Osteoblast (primary cell): Measurements from ENCODE around the gene DCC. TPM values are rescaled to one million over a fixed set of nuclear protein-coding genes. Genes with fewer than 3 reads are reported as not detected.

ENCODE experiments used
- DNase-seq: peaks from one replicate; pipeline ENCODE4 v3.0.0; 2011; ENCODE audit warnings: low spot score, mixed read lengths; ENCODE audit not compliant: insufficient read length; ENCODE audit errors: missing footprints
- H2AFZ ChIP-seq: 2 replicates; pipeline ENCODE4 v1.6.0; 2011; ENCODE audit warnings: mild to moderate bottlenecking, low read length
- H3K27ac ChIP-seq: 2 replicates; pipeline ENCODE4 v1.5.1; 2011; ENCODE audit warnings: mild to moderate bottlenecking, low read depth, low read length, moderate library complexity
- H3K27me3 ChIP-seq: 2 replicates; pipeline ENCODE4 v1.6.0; 2012; ENCODE audit warnings: mild to moderate bottlenecking, control low read depth, inconsistent platforms, low read length, moderate library complexity; ENCODE audit not compliant: insufficient read depth
- H3K36me3 ChIP-seq: 2 replicates; pipeline ENCODE4 v1.5.1; 2011; ENCODE audit warnings: mild to moderate bottlenecking, low read length, control low read depth, moderate library complexity; ENCODE audit not compliant: insufficient read depth
- H3K4me1 ChIP-seq: 2 replicates; pipeline ENCODE4 v1.5.1; 2011; ENCODE audit warnings: mild to moderate bottlenecking, low read length, control low read depth, moderate library complexity; ENCODE audit not compliant: insufficient read depth
- H3K4me2 ChIP-seq: 2 replicates; pipeline ENCODE4 v1.6.0; 2011; ENCODE audit warnings: mild to moderate bottlenecking, low read length; ENCODE audit not compliant: insufficient read depth
- H3K4me3 ChIP-seq: fragments of 200-600 bp; sonication (generic); 3 replicates; pipeline ENCODE4 v1.5.1; 2012; ENCODE audit warnings: mild to moderate bottlenecking, low read length, inconsistent platforms; ENCODE audit not compliant: insufficient read depth
- H3K79me2 ChIP-seq: 2 replicates; pipeline ENCODE4 v1.6.0; 2012; ENCODE audit warnings: mild to moderate bottlenecking, low read length, control low read depth, inconsistent platforms; ENCODE audit not compliant: insufficient read depth
- H3K9me3 ChIP-seq: 2 replicates; pipeline ENCODE4 v1.5.1; 2011; ENCODE audit warnings: low read depth, low read length, control low read depth
- H4K20me1 ChIP-seq: 2 replicates; pipeline ENCODE4 v1.6.0; 2012; ENCODE audit warnings: mild to moderate bottlenecking, low read length, control low read depth; ENCODE audit not compliant: insufficient read depth
- CTCF ChIP-seq: IDR thresholded peaks from 2 replicates; pipeline ENCODE4 v1.5.1; 2011; ENCODE audit warnings: mild to moderate bottlenecking, low read depth, low read length, moderate library complexity; ENCODE audit errors: extremely low read depth
- total RNA-seq: library from RNA; depleted of rRNA; stranded (reverse); fragments of >200 nt; gene quantifications from 2 replicates; pipeline ENCODE4 v1.2.3, GENCODE V29; 2012

DCC gene
- total RNA-seq, 1 donor: not detected

DNA sequence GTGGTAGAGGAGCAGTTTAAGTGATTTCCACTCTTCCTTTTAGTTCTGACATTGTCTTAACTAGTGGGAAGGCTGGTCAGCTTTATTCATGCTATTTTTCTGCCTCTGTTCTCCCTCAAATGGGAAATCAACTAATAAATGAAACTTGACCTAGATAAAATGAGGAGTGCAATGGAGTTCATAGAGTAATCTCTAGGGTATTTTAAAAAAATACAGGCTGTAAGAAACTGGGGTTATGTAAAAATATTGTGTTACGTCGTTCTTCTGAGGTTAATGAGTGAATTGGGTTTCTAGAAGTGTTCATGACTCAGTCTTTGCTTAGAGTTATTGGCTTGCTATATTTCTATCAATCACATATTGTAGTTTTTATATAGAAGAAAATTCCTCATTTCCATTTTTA lies 1150.0 kb downstream of the DCC start:
- Histone ChIP-seq H4K20me1 (no peaks in the 10 kb centered on the region), H3K36me3 (no peaks in the 10 kb centered on the region), H3K27me3 (no peaks in the 10 kb centered on the region), H3K4me1 (no peaks in the 10 kb centered on the region), H3K27ac (no peak overlapping the region), H3K4me2 (no peak overlapping the region), H3K9me3 (no peaks in the 10 kb centered on the region), H2AFZ (no peak overlapping the region), H3K79me2 (no peaks in the 10 kb centered on the region), H3K4me3 (no peak overlapping the region)
- DNase-seq: no peak
- no peak for TF ChIP-seq CTCF

DNA sequence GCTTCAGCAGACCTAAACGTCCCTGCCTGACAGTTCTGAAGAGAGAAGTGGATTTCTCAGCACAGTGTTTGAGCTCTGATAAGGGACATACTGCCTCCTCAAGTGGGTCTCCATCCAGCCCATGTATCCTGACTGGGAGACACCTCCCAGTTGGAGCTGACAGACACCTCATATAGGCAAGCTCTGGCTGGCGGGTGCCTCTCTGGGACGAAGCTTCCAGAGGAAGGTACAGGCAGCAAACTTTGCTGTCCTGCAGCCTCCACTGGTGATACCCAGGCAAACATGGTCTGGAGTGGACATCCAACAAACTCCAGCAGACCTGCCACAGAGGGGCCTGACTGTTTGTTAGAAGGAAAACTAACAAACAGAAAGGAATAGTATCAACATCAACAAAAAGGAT lies 1156.0 kb downstream of the DCC start:
- no peak overlapping the region for H2AFZ ChIP-seq
- no peak for TF ChIP-seq CTCF
- H3K4me3 ChIP-seq: no peak overlapping the region
- no peaks in the 10 kb centered on the region for H3K79me2 ChIP-seq
- no peaks in the 10 kb centered on the region for H4K20me1 ChIP-seq
- no peak overlapping the region for H3K27ac ChIP-seq
- H3K9me3 ChIP-seq: no peaks in the 10 kb centered on the region
- H3K27me3 ChIP-seq: no peaks in the 10 kb centered on the region
- H3K4me1 ChIP-seq: no peaks in the 10 kb centered on the region
- no peak for DNase-seq
- H3K4me2 ChIP-seq: no peak overlapping the region
- no peaks in the 10 kb centered on the region for H3K36me3 ChIP-seq

- H3K36me3 ChIP-seq: no peaks in the 10 kb centered on the region
- no peak overlapping the region for H2AFZ ChIP-seq
- H3K27me3 ChIP-seq: no peaks in the 10 kb centered on the region
- no peak for TF ChIP-seq CTCF
- no peaks in the 10 kb centered on the region for H3K79me2 ChIP-seq
- no peak overlapping the region for H3K4me3 ChIP-seq
- H3K9me3 ChIP-seq: peaks cover 2% of the 10 kb centered on the region
- no peaks in the 10 kb centered on the region for H3K4me1 ChIP-seq
- peak; percentile 15 for DNase-seq
- H4K20me1 ChIP-seq: no peaks in the 10 kb centered on the region
- H3K4me2 ChIP-seq: no peak overlapping the region
- no peak overlapping the region for H3K27ac ChIP-seq
Observed at GRCh38 chr18:53503914-53504441, 1164.0 kb downstream of the DCC start.

GRCh38 chr18:53508529-53508928 lies 1168.5 kb downstream of the DCC start:
- no peak for DNase-seq
- Histone ChIP-seq H3K27ac (no peak overlapping the region), H3K4me3 (no peak overlapping the region), H3K4me2 (no peak overlapping the region), H2AFZ (no peak overlapping the region), H3K27me3 (no peaks in the 10 kb centered on the region), H3K36me3 (no peaks in the 10 kb centered on the region), H3K79me2 (no peaks in the 10 kb centered on the region), H3K4me1 (no peaks in the 10 kb centered on the region), H3K9me3 (no peaks in the 10 kb centered on the region), H4K20me1 (no peaks in the 10 kb centered on the region)
- no peak for TF ChIP-seq CTCF
